ENCODE measurements around the gene BSND.

BSND gene

DNA sequence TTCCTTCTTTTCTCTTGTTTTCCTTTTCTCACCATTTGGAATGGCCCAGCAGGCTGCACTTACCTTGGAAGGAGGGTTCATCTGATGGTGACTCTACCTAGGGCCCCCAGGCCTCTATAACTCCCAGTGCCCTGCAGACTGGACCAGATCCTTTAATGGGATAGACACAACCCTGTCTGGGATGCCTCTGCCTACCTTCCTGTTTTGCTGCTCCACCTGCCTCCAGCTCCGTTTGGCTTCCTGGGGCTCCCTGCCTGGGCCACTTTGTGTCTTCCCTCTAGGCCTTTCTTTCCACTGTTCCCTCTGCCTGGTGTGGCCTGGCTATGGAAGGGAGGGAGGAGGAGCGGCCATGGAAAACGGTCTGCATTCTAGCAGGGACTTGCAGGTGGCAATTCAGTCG, 48.1 kb downstream of the BSND start:
- TF ChIP-seq ZNF8 (CRISPR knock-in tag; IDR thresholded peaks at IDR 0.05) = no peak
- TF ChIP-seq, protein P1, sequence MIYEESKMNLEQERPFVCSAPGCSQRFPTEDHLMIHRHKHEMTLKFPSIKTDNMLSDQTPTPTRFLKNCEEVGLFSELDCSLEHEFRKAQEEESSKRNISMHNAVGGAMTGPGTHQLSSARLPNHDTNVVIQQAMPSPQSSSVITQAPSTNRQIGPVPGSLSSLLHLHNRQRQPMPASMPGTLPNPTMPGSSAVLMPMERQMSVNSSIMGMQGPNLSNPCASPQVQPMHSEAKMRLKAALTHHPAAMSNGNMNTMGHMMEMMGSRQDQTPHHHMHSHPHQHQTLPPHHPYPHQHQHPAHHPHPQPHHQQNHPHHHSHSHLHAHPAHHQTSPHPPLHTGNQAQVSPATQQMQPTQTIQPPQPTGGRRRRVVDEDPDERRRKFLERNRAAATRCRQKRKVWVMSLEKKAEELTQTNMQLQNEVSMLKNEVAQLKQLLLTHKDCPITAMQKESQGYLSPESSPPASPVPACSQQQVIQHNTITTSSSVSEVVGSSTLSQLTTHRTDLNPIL (CRISPR knock-in tag; IDR thresholded peaks at IDR 0.05; ENCODE audit: low read depth) = no peak
- TF ChIP-seq, protein P2, sequence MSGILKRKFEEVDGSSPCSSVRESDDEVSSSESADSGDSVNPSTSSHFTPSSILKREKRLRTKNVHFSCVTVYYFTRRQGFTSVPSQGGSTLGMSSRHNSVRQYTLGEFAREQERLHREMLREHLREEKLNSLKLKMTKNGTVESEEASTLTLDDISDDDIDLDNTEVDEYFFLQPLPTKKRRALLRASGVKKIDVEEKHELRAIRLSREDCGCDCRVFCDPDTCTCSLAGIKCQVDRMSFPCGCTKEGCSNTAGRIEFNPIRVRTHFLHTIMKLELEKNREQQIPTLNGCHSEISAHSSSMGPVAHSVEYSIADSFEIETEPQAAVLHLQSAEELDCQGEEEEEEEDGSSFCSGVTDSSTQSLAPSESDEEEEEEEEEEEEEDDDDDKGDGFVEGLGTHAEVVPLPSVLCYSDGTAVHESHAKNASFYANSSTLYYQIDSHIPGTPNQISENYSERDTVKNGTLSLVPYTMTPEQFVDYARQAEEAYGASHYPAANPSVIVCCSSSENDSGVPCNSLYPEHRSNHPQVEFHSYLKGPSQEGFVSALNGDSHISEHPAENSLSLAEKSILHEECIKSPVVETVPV (CRISPR knock-in tag; IDR thresholded peaks at IDR 0.05) = no peak
- TF ChIP-seq SNAI2 (CRISPR knock-in tag; IDR thresholded peaks at IDR 0.05) = no peak
- no peak for TF ChIP-seq ZC3H10 (CRISPR knock-in tag; IDR thresholded peaks at IDR 0.05)
- TF ChIP-seq TOX (CRISPR knock-in tag; IDR thresholded peaks at IDR 0.05; ENCODE audit: borderline replicate concordance) = no peak
- no peak for TF ChIP-seq ARNTL (CRISPR knock-in tag; IDR thresholded peaks at IDR 0.05; ENCODE audit: borderline replicate concordance, low read depth)
- TF ChIP-seq, protein P3, sequence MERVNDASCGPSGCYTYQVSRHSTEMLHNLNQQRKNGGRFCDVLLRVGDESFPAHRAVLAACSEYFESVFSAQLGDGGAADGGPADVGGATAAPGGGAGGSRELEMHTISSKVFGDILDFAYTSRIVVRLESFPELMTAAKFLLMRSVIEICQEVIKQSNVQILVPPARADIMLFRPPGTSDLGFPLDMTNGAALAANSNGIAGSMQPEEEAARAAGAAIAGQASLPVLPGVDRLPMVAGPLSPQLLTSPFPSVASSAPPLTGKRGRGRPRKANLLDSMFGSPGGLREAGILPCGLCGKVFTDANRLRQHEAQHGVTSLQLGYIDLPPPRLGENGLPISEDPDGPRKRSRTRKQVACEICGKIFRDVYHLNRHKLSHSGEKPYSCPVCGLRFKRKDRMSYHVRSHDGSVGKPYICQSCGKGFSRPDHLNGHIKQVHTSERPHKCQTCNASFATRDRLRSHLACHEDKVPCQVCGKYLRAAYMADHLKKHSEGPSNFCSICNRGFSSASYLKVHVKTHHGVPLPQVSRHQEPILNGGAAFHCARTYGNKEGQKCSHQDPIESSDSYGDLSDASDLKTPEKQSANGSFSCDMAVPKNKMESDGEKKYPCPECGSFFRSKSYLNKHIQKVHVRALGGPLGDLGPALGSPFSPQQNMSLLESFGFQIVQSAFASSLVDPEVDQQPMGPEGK (CRISPR knock-in tag; IDR thresholded peaks at IDR 0.05; ENCODE audit: borderline replicate concordance) = no peak
- TF ChIP-seq ISL1 (CRISPR knock-in tag; IDR thresholded peaks at IDR 0.05) = no peak
- ATAC-seq = no peak

DNA sequence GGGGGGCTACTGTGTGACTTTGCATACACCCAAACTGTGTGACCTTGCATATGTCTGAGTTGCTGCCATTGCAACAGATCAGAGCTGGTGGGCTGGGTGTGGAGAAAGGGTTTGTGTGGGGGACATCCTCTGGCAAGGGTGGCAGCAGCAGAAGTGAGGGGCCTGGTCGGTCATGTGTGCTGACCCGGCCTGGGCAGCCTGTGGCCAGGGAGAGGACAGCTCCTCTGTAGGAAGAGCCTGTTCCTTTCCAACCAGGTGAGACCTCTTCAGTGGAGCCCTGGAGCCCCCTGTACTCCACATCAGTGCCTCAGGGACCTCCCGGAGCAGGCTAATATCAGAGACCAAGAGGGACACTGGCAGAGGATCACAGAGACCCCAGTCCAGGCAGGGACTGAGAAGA, 48.9 kb downstream of the BSND start:
- ATAC-seq = no peak
- TF ChIP-seq PPARA (CRISPR knock-in tag; IDR thresholded peaks at IDR 0.05; ENCODE audit: borderline replicate concordance) (no peak), GLIS3 (CRISPR knock-in tag; IDR thresholded peaks at IDR 0.05) (no peak), OSR1 (CRISPR knock-in tag; IDR thresholded peaks at IDR 0.05) (no peak), ZNF565 (CRISPR knock-in tag; conservative IDR thresholded peaks at IDR 0.05; ENCODE audit: low read depth) (no peak), ARNTL (CRISPR knock-in tag; IDR thresholded peaks at IDR 0.05; ENCODE audit: borderline replicate concordance, low read depth) (no peak), TCF4 (CRISPR knock-in tag; IDR thresholded peaks at IDR 0.05; ENCODE audit: borderline replicate concordance) (no peak), ZNF70 (CRISPR knock-in tag; IDR thresholded peaks at IDR 0.05) (no peak), TOX (CRISPR knock-in tag; IDR thresholded peaks at IDR 0.05; ENCODE audit: borderline replicate concordance) (no peak)
- TF ChIP-seq, protein P4, sequence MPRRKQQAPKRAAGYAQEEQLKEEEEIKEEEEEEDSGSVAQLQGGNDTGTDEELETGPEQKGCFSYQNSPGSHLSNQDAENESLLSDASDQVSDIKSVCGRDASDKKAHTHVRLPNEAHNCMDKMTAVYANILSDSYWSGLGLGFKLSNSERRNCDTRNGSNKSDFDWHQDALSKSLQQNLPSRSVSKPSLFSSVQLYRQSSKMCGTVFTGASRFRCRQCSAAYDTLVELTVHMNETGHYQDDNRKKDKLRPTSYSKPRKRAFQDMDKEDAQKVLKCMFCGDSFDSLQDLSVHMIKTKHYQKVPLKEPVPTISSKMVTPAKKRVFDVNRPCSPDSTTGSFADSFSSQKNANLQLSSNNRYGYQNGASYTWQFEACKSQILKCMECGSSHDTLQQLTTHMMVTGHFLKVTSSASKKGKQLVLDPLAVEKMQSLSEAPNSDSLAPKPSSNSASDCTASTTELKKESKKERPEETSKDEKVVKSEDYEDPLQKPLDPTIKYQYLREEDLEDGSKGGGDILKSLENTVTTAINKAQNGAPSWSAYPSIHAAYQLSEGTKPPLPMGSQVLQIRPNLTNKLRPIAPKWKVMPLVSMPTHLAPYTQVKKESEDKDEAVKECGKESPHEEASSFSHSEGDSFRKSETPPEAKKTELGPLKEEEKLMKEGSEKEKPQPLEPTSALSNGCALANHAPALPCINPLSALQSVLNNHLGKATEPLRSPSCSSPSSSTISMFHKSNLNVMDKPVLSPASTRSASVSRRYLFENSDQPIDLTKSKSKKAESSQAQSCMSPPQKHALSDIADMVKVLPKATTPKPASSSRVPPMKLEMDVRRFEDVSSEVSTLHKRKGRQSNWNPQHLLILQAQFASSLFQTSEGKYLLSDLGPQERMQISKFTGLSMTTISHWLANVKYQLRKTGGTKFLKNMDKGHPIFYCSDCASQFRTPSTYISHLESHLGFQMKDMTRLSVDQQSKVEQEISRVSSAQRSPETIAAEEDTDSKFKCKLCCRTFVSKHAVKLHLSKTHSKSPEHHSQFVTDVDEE (CRISPR knock-in tag; IDR thresholded peaks at IDR 0.05) = no peak
- TF ChIP-seq, protein P3 (CRISPR knock-in tag; IDR thresholded peaks at IDR 0.05; ENCODE audit: borderline replicate concordance) = no peak
- TF ChIP-seq, protein P2 (CRISPR knock-in tag; IDR thresholded peaks at IDR 0.05) = no peak
- TF ChIP-seq, protein P1 (CRISPR knock-in tag; IDR thresholded peaks at IDR 0.05; ENCODE audit: low read depth) = no peak
- TF ChIP-seq, protein P5, sequence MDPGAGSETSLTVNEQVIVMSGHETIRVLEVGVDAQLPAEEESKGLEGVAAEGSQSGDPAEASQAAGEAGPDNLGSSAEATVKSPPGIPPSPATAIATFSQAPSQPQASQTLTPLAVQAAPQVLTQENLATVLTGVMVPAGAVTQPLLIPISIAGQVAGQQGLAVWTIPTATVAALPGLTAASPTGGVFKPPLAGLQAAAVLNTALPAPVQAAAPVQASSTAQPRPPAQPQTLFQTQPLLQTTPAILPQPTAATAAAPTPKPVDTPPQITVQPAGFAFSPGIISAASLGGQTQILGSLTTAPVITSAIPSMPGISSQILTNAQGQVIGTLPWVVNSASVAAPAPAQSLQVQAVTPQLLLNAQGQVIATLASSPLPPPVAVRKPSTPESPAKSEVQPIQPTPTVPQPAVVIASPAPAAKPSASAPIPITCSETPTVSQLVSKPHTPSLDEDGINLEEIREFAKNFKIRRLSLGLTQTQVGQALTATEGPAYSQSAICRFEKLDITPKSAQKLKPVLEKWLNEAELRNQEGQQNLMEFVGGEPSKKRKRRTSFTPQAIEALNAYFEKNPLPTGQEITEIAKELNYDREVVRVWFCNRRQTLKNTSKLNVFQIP (CRISPR knock-in tag; IDR thresholded peaks at IDR 0.05; ENCODE audit: borderline replicate concordance, low read depth) = no peak
